Upper lobe of left lung (tissue), 6 donors: ENCODE data around the gene NCK2. TPM values are rescaled to one million over a fixed set of nuclear protein-coding genes. Genes with fewer than 3 reads are reported as not detected.
A peak's percentile ranks its signal among the peaks of the same experiment; 100 is the strongest.

ENCODE experiments used
- ATAC-seq, 2 donors: fragments of 200-7000 bp; cut with Tn5 transposase; one replicate each; pipeline ENCODE4 v1.9.1; 2022; ENCODE audit warnings: mild to moderate bottlenecking in 2 of 2, moderate library complexity in 2 of 2; ENCODE audit not compliant: low FRiP score in 2 of 2
- DNase-seq, 2 donors: peaks; one replicate each; pipeline ENCODE4 v3.0.0-alpha.2; 2019 to 2020
- H3K27ac ChIP-seq, 4 donors: fragments of 200-600 bp; sonication (generic); one replicate each; pipeline ENCODE4 v1.5.1; 2016 to 2019
- H3K27me3 ChIP-seq, 4 donors: fragments of 200-600 bp; sonication (generic); one replicate each; pipeline ENCODE4 v1.5.1; 2017 to 2019
- H3K36me3 ChIP-seq, 4 donors: fragments of 200-600 bp; sonication (generic); one replicate each; pipeline ENCODE4 v1.5.1; 2016 to 2019
- H3K4me1 ChIP-seq, 4 donors: fragments of 200-600 bp; sonication (generic); one replicate each; pipeline ENCODE4 v1.5.1; 2018 to 2019
- H3K4me3 ChIP-seq, 4 donors: fragments of 200-600 bp; sonication (generic); one replicate each; pipeline ENCODE4 v1.5.1; 2017 to 2019; ENCODE audit warnings: mild to moderate bottlenecking in 2 of 4, moderate library complexity in 1 of 4
- H3K9me3 ChIP-seq, 4 donors: fragments of 200-600 bp; sonication (generic); one replicate each; pipeline ENCODE4 v1.5.1; 2018 to 2019
- CTCF ChIP-seq, 6 experiments: fragments of 450-650 bp in 4 of 6; fragments of 200-600 bp in 2 of 6; sonication (generic) in 2 of 6; IDR thresholded peaks; one replicate each; pipeline ENCODE4 v1.5.1; 2016 to 2019; ENCODE audit warnings: antibody characterized with exemption in 6 of 6
- EP300 ChIP-seq, 4 donors: sonication (generic); formaldehyde crosslinking; IDR thresholded peaks; one replicate each; pipeline ENCODE4 v1.5.1; 2017; ENCODE audit warnings: antibody characterized with exemption in 4 of 4, control low read depth in 2 of 4
- POLR2A ChIP-seq, 4 donors: fragments of 450-650 bp; IDR thresholded peaks; one replicate each; pipeline ENCODE4 v1.5.1; 2016 to 2017; ENCODE audit warnings: antibody characterized with exemption in 4 of 4, mild to moderate bottlenecking in 2 of 4
- POLR2AphosphoS5 ChIP-seq, 2 donors: sonication (generic); formaldehyde crosslinking; IDR thresholded peaks; one replicate each; pipeline ENCODE4 v1.5.1; 2017; ENCODE audit warnings: antibody characterized with exemption in 2 of 2
- WGBS, 2 donors: methylation state at CpG; one replicate each; pipeline ENCODE4 v1.1.5; 2017 to 2018; 5-methylcytosine and 5-hydroxymethylcytosine counted together
- total RNA-seq, 6 donors: library from RNA; depleted of rRNA in 4 of 6; stranded (reverse); fragments of >200 nt in 4 of 6; gene quantifications; one replicate each; pipeline versions ENCODE4 v1.1.0 to v1.2.1, GENCODE V29; 2016 to 2021
- donor health status: DM: no; HTN: no; CAD: no; lungs with moderate emphysema.
- donor health status: DM: no; HTN: yes; CAD: no; lungs with severe emphysema.

Gene NCK2
- total RNA-seq, 6 donors from 2014 or later: 29.3 to 48.6 (median 37.9) TPM

- H3K27ac ChIP-seq: no peak overlapping the region
- no peaks in the 10 kb centered on the region for H3K27me3 ChIP-seq
- TF ChIP-seq POLR2AphosphoS5 (IDR thresholded peaks at IDR 0.05): no peak
- TF ChIP-seq CTCF (IDR thresholded peaks at IDR 0.05): no peak
- TF ChIP-seq EP300 (IDR thresholded peaks at IDR 0.05): no peak
- no peak for TF ChIP-seq POLR2A (IDR thresholded peaks at IDR 0.05)
- H3K4me3 ChIP-seq: no peak overlapping the region
- H3K36me3 ChIP-seq: no peaks in the 10 kb centered on the region
- no peak for DNase-seq
- ATAC-seq: peak in 1 of 2 donors; percentile 19
- peaks cover 0 to 6% (median 0%) of the 10 kb centered on the region in 4 donors for H3K4me1 ChIP-seq
- H3K9me3 ChIP-seq: peaks cover 0 to 7% (median 2%) of the 10 kb centered on the region in 4 donors
These were observed 83.8 kb downstream of the NCK2 start for GRCh38 chr2:105828558-105828957.

- TF ChIP-seq EP300 (IDR thresholded peaks at IDR 0.05) (no peak), POLR2AphosphoS5 (IDR thresholded peaks at IDR 0.05) (no peak), CTCF (IDR thresholded peaks at IDR 0.05) (no peak), POLR2A (IDR thresholded peaks at IDR 0.05) (no peak)
- no peak overlapping the region for H3K27ac ChIP-seq
- H3K4me3 ChIP-seq: no peak overlapping the region
- H3K27me3 ChIP-seq: no peaks in the 10 kb centered on the region
- ATAC-seq (no peak), DNase-seq (no peak)
- WGBS, 2 donors: 70 to 71% methylated on average over 1 of the region's 1 CpG
- H3K4me1 ChIP-seq: peaks cover 0 to 9% (median 4%) of the 10 kb centered on the region in 4 donors
- H3K36me3 ChIP-seq: no peaks in the 10 kb centered on the region
- peaks cover 0 to 20% (median 8%) of the 10 kb centered on the region in 4 donors for H3K9me3 ChIP-seq
These were observed 90.2 kb downstream of the NCK2 start for GRCh38 chr2:105834931-105835330.

- DNase-seq (no peak), ATAC-seq (no peak)
- Histone ChIP-seq H3K4me1 (peaks cover 0 to 9% (median 4%) of the 10 kb centered on the region in 4 donors), H3K9me3 (peaks cover 0 to 20% (median 8%) of the 10 kb centered on the region in 4 donors), H3K36me3 (no peaks in the 10 kb centered on the region), H3K4me3 (no peak overlapping the region), H3K27me3 (no peaks in the 10 kb centered on the region), H3K27ac (no peak overlapping the region)
- WGBS, 2 donors: 98 to 100% methylated on average over 4 of the region's 4 CpGs
- TF ChIP-seq CTCF (IDR thresholded peaks at IDR 0.05): no peak
- no peak for TF ChIP-seq EP300 (IDR thresholded peaks at IDR 0.05)
- no peak for TF ChIP-seq POLR2AphosphoS5 (IDR thresholded peaks at IDR 0.05)
- no peak for TF ChIP-seq POLR2A (IDR thresholded peaks at IDR 0.05)
These were observed 91.6 kb downstream of the NCK2 start for GRCh38 chr2:105836341-105836740.

GRCh38 chr2:105836840-105837692 lies 92.4 kb downstream of the NCK2 start:
- 87 to 92% methylated on average over 5 of the region's 5 CpGs for WGBS, 2 donors

More at GRCh38 chr2:105836840-105837692, 92.4 kb downstream of the NCK2 start:
- Histone ChIP-seq H3K9me3 (peaks cover 0 to 20% (median 8%) of the 10 kb centered on the region in 4 donors), H3K4me3 (no peak overlapping the region), H3K4me1 (peaks cover 0 to 9% (median 4%) of the 10 kb centered on the region in 4 donors), H3K27ac (no peak overlapping the region), H3K27me3 (no peaks in the 10 kb centered on the region), H3K36me3 (no peaks in the 10 kb centered on the region)
- ATAC-seq (no peak), DNase-seq (no peak)
- no peak for TF ChIP-seq POLR2AphosphoS5 (IDR thresholded peaks at IDR 0.05)
- TF ChIP-seq CTCF (IDR thresholded peaks at IDR 0.05): no peak
- no peak for TF ChIP-seq EP300 (IDR thresholded peaks at IDR 0.05)
- TF ChIP-seq POLR2A (IDR thresholded peaks at IDR 0.05): no peak
